ENCODE data around the gene ZFR2.
A peak's percentile ranks its signal among the peaks of the same experiment; 100 is the strongest.
"Not testable (repeated sequence)": the region's sequence is repeated elsewhere in the genome, so short reads cannot be mapped to it uniquely, and the experiment has no call there.

ZFR2 gene

GRCh38 chr19:3770136-3770999 lies 98.5 kb downstream of the ZFR2 start:
- no peak for DNase-seq

- DNase-seq: no peak
Measured at GRCh38 chr19:3769494-3769893, 99.3 kb downstream of the ZFR2 start.

GRCh38 chr19:3768748-3769099 lies 100.1 kb downstream of the ZFR2 start:
- DNase-seq: no peak

- no peak for DNase-seq
Measured at GRCh38 chr19:3768015-3768747, 100.7 kb downstream of the ZFR2 start.

- no peak for DNase-seq
Measured at GRCh38 chr19:3767050-3767449, 101.8 kb downstream of the ZFR2 start.

- DNase-seq: no peak
Measured at GRCh38 chr19:3766520-3766919, 102.3 kb downstream of the ZFR2 start.

GRCh38 chr19:3765757-3766156 lies 103.1 kb downstream of the ZFR2 start:
- DNase-seq: not testable (repeated sequence)

- DNase-seq: no peak
Measured at GRCh38 chr19:3765121-3765520, 103.7 kb downstream of the ZFR2 start.

GRCh38 chr19:3762501-3763459 lies 106.1 kb downstream of the ZFR2 start, which contains the start of gene MRPL54:
Gene MRPL54 (plus strand): TSS chr19:3762682. CDS start chr19:3762701, 19 bp downstream.
- peak; percentile 99 for DNase-seq

- DNase-seq: no peak
Measured at GRCh38 chr19:3762130-3762473, 106.7 kb downstream of the ZFR2 start.

GRCh38 chr19:3761382-3762129 lies 107.3 kb downstream of the ZFR2 start, which contains the start of gene APBA3:
Gene APBA3 (minus strand): TSS chr19:3761692. CDS start chr19:3760264, 1,428 bp downstream.
- peak; percentile 89 for DNase-seq

- DNase-seq: no peak
Measured at GRCh38 chr19:3760871-3761361, 107.9 kb downstream of the ZFR2 start.

- DNase-seq: no peak
Measured at GRCh38 chr19:3759482-3760254, 109.2 kb downstream of the ZFR2 start.

GRCh38 chr19:3758297-3758696 lies 110.5 kb downstream of the ZFR2 start:
- not testable (repeated sequence) for DNase-seq

GRCh38 chr19:3757705-3758104 lies 111.1 kb downstream of the ZFR2 start:
- not testable (repeated sequence) for DNase-seq

Measured in NCI-H510A treated with DMSO at 0.1 percent for 48 hours (cell line).